Fibroblast of peridontal ligament (primary cell): ENCODE measurements around the gene DAPK2.

Experiments
- DNase-seq: peaks from one replicate; pipeline ENCODE4 v3.0.0-alpha.2; 2010; ENCODE audit errors: extremely low read depth

Gene DAPK2

DNA sequence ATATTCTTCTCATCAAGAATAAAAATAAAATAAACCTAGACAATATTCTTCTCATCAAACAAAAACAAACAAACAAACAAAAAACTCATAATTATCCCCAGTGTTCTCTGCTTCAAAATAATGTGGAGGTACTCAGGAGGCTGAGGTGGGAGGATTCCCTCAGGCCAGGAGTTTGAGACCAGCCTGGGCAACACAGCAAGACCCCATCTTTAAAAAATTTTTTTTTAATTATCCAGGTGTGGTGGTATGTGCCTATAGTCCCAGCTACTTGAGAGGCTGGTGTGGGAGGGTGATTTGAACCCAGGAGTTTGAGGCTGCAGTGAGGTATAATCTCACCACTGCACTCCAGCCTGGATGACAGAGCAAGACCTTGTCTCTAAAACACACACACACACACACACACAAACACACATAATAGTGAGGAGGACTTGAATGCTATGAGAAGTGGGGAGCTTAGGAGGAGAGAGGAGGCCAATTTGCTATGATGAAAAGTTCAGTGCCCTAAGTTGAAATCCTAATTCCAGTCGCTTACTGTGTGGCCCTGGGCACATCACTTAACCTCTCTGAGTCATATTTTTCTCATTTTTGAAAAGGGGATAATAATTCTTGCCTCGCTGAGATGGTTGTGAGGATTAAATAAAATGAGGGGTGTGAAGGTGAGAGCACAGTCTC lies 176.8 kb downstream of the DAPK2 start:
- DNase-seq, result no peak

DNA sequence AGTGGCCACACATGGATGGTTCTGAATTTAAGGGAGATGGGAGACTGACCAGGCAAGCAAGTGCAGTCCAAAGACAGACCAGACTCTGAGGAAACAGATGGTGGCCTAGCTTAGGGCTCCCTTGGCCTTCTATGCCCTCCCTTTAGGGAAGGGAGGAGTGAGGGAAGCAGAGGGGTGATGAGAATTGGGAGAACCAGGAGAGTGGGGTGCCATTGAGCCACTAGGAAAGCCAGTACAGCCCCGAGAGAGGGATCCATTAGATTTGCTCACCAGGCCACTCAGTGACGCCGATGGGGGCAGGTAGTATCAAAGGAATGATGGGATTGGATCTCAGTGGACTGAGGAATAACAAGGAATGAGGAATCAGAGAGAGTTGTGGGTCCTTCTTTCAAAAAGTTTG lies 182.1 kb downstream of the DAPK2 start:
- no peak for DNase-seq

DNA sequence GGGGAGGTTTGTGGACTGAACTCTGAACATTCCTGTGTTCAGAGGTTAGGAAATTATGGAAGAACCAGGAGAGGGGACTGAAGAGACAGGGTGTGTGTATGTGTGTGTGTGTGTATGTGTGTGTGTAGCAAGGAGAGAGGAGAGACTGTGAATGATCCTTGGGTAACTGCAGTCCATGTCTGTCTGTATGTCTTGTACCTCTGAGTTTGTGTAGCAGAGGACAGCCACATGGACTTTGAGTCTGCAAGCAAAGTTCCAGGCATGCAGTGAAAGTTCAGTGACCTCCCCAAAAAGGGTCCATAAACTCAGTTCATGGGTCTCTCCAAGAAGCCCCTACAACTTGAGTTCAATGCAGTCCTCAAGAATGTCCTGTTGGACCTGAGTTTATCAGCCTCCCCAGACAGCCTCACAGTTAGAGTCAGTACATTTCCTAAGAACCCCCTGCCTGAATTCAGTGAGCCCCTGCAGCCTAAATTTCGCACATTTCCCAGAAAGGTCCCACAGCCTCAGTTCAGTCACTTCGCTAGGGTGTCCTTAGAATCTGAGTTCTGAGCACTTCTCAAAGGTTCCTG lies 184.3 kb downstream of the DAPK2 start:
- DNase-seq, result no peak

DNA sequence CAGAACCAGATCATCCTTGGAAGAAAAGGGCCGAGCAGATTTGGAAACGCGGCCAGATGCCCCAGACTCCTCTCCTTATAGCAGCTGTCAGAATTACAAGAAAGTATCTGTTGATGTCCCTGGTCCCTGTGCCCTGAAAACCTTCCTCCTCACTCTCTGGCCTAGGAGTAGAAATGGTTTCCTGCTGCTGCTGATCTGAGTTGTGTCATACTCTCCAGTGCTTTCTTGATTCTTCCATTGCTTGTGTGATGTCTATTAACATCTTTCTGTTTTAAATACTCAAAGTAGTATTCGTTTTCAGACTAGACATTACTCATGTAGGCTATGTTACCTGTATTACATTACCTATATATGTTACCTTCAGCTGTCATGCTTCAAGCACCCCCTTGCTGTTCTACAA lies 185.7 kb downstream of the DAPK2 start:
- no peak for DNase-seq

DNA sequence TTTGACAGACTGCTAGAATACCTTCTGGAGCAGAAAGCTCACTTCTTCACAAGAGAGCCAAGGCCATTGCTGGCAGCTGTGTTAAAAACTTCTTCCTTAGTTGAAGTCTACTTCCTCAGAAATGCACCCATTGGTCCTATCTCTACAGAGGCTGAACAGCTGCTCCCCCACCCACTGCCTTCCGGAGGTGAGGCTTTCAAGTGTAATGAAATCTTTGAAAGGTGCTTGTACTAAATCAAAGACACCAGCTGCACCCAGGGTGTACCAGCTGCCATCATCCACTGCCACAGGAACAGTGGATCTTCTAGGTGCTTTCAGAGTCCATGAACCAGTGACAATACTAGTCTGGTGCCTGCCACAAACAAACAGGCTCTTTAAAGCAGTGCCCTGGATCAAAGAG lies 186.1 kb downstream of the DAPK2 start:
- no peak for DNase-seq

DNA sequence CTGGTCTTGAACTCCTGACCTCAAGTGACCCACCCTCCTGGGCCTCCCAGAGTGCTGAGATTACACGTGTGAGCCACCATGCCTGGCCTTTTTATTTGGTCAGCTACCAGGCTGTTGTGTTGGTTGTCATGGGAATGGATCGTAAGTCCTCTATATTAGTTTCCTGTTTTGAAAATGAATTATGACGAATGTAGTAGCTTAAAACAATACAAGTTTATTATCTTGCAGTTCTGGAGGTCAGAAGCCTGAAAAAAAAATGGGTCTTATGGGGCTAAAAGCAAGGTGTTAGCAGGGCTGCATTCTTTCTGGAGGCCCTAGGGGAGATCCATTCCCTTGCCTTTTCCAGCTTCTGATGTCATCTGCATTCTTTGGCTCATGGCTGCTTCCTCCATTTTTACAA lies 187.4 kb downstream of the DAPK2 start:
- peak; percentile 9 for DNase-seq

DNA sequence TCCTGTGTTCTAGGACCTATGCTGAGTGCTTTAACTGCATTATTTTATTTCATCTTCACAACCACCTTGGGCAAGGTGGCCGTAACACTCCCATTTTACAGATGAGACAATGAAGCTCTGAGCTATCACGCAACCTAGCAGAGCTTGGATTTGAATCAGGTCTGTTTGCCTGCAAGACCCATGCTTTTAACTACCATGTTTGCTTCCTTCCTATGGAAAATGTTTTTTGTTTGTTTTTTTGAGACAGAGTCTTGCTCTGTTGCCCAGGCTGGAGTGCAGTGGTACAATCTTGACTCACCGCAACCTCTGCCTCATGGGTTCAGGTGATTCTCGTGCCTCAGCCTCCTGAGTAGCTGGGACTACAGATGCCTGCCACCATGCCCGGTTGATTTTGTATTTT lies 187.8 kb downstream of the DAPK2 start:
- no peak for DNase-seq

DNA sequence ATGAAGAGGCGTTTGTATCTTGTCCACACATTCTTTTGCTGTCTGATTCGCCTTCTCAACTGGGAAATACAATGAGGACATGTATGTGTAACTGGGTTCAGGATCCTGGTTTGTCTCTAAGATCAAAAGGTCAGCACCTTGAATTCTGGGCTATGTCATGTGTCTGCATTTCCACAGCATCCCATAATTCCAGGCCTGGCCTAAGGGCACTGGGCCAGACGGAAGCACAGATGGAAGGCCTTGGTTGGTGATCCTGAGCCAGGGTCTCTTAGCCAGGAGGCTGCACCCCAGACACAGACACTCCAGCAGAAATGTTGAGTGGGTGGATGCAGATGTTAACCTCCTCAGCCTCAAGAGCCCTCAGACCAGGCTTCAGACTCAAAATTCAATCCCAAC lies 188.8 kb downstream of the DAPK2 start:
- DNase-seq, result no peak
